Measurements from ENCODE around the gene TBC1D8B. TPM values are rescaled to one million over a fixed set of nuclear protein-coding genes. Genes with fewer than 3 reads are reported as not detected.

The TBC1D8B gene
- total RNA-seq, 4 donors from 2014 or later, result 3.7 to 13.5 (median 7.1) TPM

- no peaks in the 10 kb centered on the region for H3K27me3 ChIP-seq
- intact Hi-C loops (cut with DNase I; ENCODE audit: low total_unique reads), result no loop called here
Observed at GRCh38 chrX:106912864-106913263, 110.4 kb downstream of the TBC1D8B start.

GRCh38 chrX:106917830-106918500 is 115.5 kb downstream of the TBC1D8B start:
- H3K27ac ChIP-seq, result no peak overlapping the region
- DNase-seq, result no peak
- intact Hi-C loops (cut with DNase I; ENCODE audit: low total_unique reads), result no loop called here
- no peaks in the 10 kb centered on the region for H3K9me3 ChIP-seq
- no peaks in the 10 kb centered on the region for H3K4me1 ChIP-seq
- H3K27me3 ChIP-seq, result no peaks in the 10 kb centered on the region
- WGBS, 2 donors (ENCODE audit: low coverage in 1 of 2), result 52 to 60% methylated on average over 1 to 6 of the region's 6 CpGs
- in situ Hi-C loops (cut with MboI; ENCODE audit: low pct_ligation_motif_present in 1 of 4, low pct_unique_long_range_greater_than_20kb in 1 of 4, low sequenced_read_pairs in 3 of 4), result no loop called here
- TF ChIP-seq CTCF (IDR thresholded peaks at IDR 0.05) (no peak), EP300 (IDR thresholded peaks at IDR 0.05; ENCODE audit: low read depth) (no peak), POLR2A (IDR thresholded peaks at IDR 0.05) (no peak)
- no peaks in the 10 kb centered on the region for H3K36me3 ChIP-seq
- H3K4me3 ChIP-seq, result no peak overlapping the region

More at GRCh38 chrX:106912864-106913263, 110.4 kb downstream of the TBC1D8B start:
- no peak overlapping the region for H3K27ac ChIP-seq
- 69 to 80% methylated on average over 1 to 2 of the region's 2 CpGs for WGBS, 2 donors (ENCODE audit: low coverage in 1 of 2)
- no peaks in the 10 kb centered on the region for H3K36me3 ChIP-seq
- in situ Hi-C loops (cut with MboI; ENCODE audit: low pct_ligation_motif_present in 1 of 4, low pct_unique_long_range_greater_than_20kb in 1 of 4, low sequenced_read_pairs in 3 of 4), result no loop called here
- no peak for TF ChIP-seq EP300 (IDR thresholded peaks at IDR 0.05; ENCODE audit: low read depth)
- no peak for TF ChIP-seq POLR2AphosphoS5 (IDR thresholded peaks at IDR 0.05)
- no peak for TF ChIP-seq POLR2A (IDR thresholded peaks at IDR 0.05)
- no peak for TF ChIP-seq CTCF (IDR thresholded peaks at IDR 0.05)
- H3K4me3 ChIP-seq, result no peak overlapping the region
- no peak for DNase-seq
- no peaks in the 10 kb centered on the region for H3K4me1 ChIP-seq
- H3K9me3 ChIP-seq, result no peaks in the 10 kb centered on the region

GRCh38 chrX:106919932-106920452 is 117.5 kb downstream of the TBC1D8B start, which contains the start of gene CLDN2:
Gene CLDN2 (plus strand): TSS chrX:106920402. CDS start chrX:106928229, 7,827 bp downstream.
- TF ChIP-seq CTCF (IDR thresholded peaks at IDR 0.05) (no peak), POLR2A (IDR thresholded peaks at IDR 0.05) (no peak), EP300 (IDR thresholded peaks at IDR 0.05; ENCODE audit: low read depth) (no peak), POLR2AphosphoS5 (IDR thresholded peaks at IDR 0.05) (no peak)
- Histone ChIP-seq H3K9me3 (no peaks in the 10 kb centered on the region), H3K27ac (no peak within 1 kb of the TSS), H3K36me3 (no peaks in the 10 kb centered on the region), H3K4me3 (no peak within 1 kb of the TSS), H3K4me1 (no peaks in the 10 kb centered on the region), H3K27me3 (no peaks in the 10 kb centered on the region)
- 57% methylated on average over 2 of the region's 2 CpGs; no CpG with 5 or more reads in 1 of the 2 donors for WGBS, 2 donors (ENCODE audit: low coverage in 1 of 2)
- in situ Hi-C loops (cut with MboI; ENCODE audit: low pct_ligation_motif_present in 1 of 4, low pct_unique_long_range_greater_than_20kb in 1 of 4, low sequenced_read_pairs in 3 of 4), result no loop called here
- intact Hi-C loops (cut with DNase I; ENCODE audit: low total_unique reads), result no loop called here
- no peak for DNase-seq

- Histone ChIP-seq H3K4me3 (no peak overlapping the region), H3K36me3 (no peaks in the 10 kb centered on the region), H3K9me3 (no peaks in the 10 kb centered on the region), H3K27me3 (no peaks in the 10 kb centered on the region), H3K27ac (no peak overlapping the region), H3K4me1 (no peaks in the 10 kb centered on the region)
- WGBS, 2 donors (ENCODE audit: low coverage in 1 of 2), result 64% methylated on average over 2 of the region's 2 CpGs; no CpG with 5 or more reads in 1 of the 2 donors
- intact Hi-C loops (cut with DNase I; ENCODE audit: low total_unique reads) (no loop called here), in situ Hi-C loops (cut with MboI; ENCODE audit: low pct_ligation_motif_present in 1 of 4, low pct_unique_long_range_greater_than_20kb in 1 of 4, low sequenced_read_pairs in 3 of 4) (no loop called here)
- TF ChIP-seq CTCF (IDR thresholded peaks at IDR 0.05), result no peak
- no peak for TF ChIP-seq EP300 (IDR thresholded peaks at IDR 0.05; ENCODE audit: low read depth)
- no peak for TF ChIP-seq POLR2A (IDR thresholded peaks at IDR 0.05)
- TF ChIP-seq POLR2AphosphoS5 (IDR thresholded peaks at IDR 0.05), result no peak
- DNase-seq, result no peak
Observed at GRCh38 chrX:106921637-106922036, 119.2 kb downstream of the TBC1D8B start.

Other genes with a start within 250 kb of the TBC1D8B start
- gene RADX, start 190.7 kb upstream of the TBC1D8B start, total RNA-seq, result 10 to 100 TPM in 1 of 4 donors, 1 to 10 TPM in 2, not detected in 1; 1.9 to 13.8 (median 4.6) TPM
- 10 to 100 TPM in 3 of 4 donors, 1 to 10 TPM in 1; 6.7 to 54.8 (median 30.4) TPM for gene RNF128, start 76.0 kb upstream of the TBC1D8B start, total RNA-seq
- gene RIPPLY1, start 100.7 kb downstream of the TBC1D8B start, total RNA-seq, result not detected
- under 1 TPM in 2 of 4 donors, not detected in 2; 0.16 to 0.27 TPM for gene CLDN2, start 117.7 kb downstream of the TBC1D8B start, total RNA-seq
- 10 to 100 TPM in 1 of 4 donors, 1 to 10 TPM in 3; 6.3 to 19.1 (median 8.9) TPM for gene MORC4, start 197.5 kb downstream of the TBC1D8B start, total RNA-seq